Sigmoid colon (tissue), 7 donors: ENCODE data around the gene GSC2. TPM values are rescaled to one million over a fixed set of nuclear protein-coding genes. Genes with fewer than 3 reads are reported as not detected.

Source experiments
- DNase-seq: peaks from one replicate; pipeline ENCODE4 v3.0.0-alpha.2; 2019
- H3K27ac ChIP-seq, 4 donors: fragments of 200-600 bp; sonication (generic); one replicate each; pipeline ENCODE4 v1.5.1; 2016 to 2019; ENCODE audit warnings: mild to moderate bottlenecking in 1 of 4
- H3K27me3 ChIP-seq, 3 donors: fragments of 200-600 bp; sonication (generic); one replicate each; pipeline ENCODE4 v1.5.1; 2019; ENCODE audit warnings: mild to moderate bottlenecking in 1 of 3
- H3K36me3 ChIP-seq, 4 donors: fragments of 200-600 bp; sonication (generic); one replicate each; pipeline ENCODE4 v1.5.1; 2016 to 2019
- H3K4me1 ChIP-seq, 4 donors: fragments of 200-600 bp; sonication (generic); one replicate each; pipeline ENCODE4 v1.5.1; 2017 to 2019
- H3K4me3 ChIP-seq, 4 donors: fragments of 200-600 bp; sonication (generic); one replicate each; pipeline ENCODE4 v1.5.1; 2017 to 2019; ENCODE audit warnings: mild to moderate bottlenecking in 2 of 4, moderate library complexity in 1 of 4
- H3K9me3 ChIP-seq, 4 donors: fragments of 200-600 bp in 3 of 4; sonication (generic) in 3 of 4; one replicate each; pipeline versions ENCODE4 v1.5.1 to v1.6.1; 2013 to 2019
- EP300 ChIP-seq, 4 donors: sonication (generic); formaldehyde crosslinking; IDR thresholded peaks; one replicate each; pipeline ENCODE4 v1.6.1; 2017; ENCODE audit warnings: antibody characterized with exemption in 4 of 4
- POLR2A ChIP-seq, 2 donors: fragments of 450-650 bp; IDR thresholded peaks; one replicate each; pipeline ENCODE4 v1.6.1; 2016; ENCODE audit warnings: antibody characterized with exemption in 2 of 2, mild to moderate bottlenecking in 2 of 2, moderate library complexity in 2 of 2
- POLR2AphosphoS5 ChIP-seq, 4 donors: sonication (generic); formaldehyde crosslinking; IDR thresholded peaks; one replicate each; pipeline ENCODE4 v1.6.1; 2017; ENCODE audit warnings: antibody characterized with exemption in 4 of 4
- WGBS, 2 donors: extraction: QIAGEN DNeasy Blood & Tissue Kit; methylation state at CpG; one replicate each; pipeline ENCODE4 v1.1.7; 2013; 5-methylcytosine and 5-hydroxymethylcytosine counted together
- intact Hi-C: fragments of 100-400 bp; cut with DNase I; formaldehyde crosslinking; loops from one replicate; pipeline ENCODE4 v1.15.1; 2023
- polyA plus RNA-seq, 3 donors: library from polyadenylated mRNA; stranded (reverse); fragments of 200-250 nt; gene quantifications; one replicate each; pipeline ENCODE4 v1.2.3, GENCODE V29; 2013
- total RNA-seq, 4 donors: library from RNA; depleted of rRNA; stranded (reverse); fragments of >200 nt; gene quantifications; one replicate each; pipeline ENCODE4 v1.1.0, GENCODE V29; 2016
- TF ChIP-seq, protein P1 (sequence below), 4 experiments: fragments of 450-650 bp in 3 of 4; fragments of 200-600 bp in 1 of 4; IDR thresholded peaks; one replicate each; pipeline ENCODE4 v1.5.1; 2016 to 2019; ENCODE audit warnings: antibody characterized with exemption in 4 of 4, mild to moderate bottlenecking in 3 of 4, moderate library complexity in 2 of 4
- donor health status: healthy with polysubstance abuse.
- donor health status: Bipolar disorder and iron deficiency.
- donor health status: healthy.

The GSC2 gene
- total and polyA plus RNA-seq, 7 donors = not detected

DNA sequence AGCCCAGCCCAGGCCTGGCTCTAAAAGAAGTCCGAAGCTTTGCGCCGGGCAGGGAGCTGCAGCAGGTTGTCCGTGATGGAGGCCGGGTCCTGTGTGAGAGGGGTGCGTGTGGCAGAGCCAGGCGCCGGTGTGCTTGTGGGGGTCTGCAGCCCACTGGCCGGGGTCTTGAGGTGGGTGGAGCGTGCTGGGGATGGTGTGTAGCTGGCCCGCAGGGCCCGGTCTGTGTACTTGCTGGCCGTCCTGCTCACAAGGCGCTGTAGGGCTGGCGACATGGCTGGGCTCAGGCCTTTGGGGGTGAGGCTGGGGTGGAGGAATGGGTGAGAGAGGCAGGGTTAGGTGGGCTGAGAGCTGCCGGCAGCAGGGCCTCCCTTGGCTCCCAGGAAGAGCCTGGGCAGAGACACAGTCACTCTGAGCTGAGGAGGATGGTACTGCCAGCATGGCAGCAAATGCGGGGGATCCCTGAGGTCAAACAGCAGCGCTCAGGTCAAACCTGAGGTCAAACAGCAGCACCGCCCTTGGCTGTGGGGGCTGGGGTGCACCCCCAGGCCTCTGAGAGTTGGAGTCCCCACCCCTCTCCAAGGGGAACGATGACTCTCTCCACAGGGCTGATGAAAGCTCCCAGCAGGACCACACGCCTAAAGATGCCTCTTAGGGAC lies 15.8 kb downstream of the GSC2 start:
- H3K27ac ChIP-seq = no peak overlapping the region
- intact Hi-C loops = no loop called here
- H3K27me3 ChIP-seq = no peaks in the 10 kb centered on the region
- DNase-seq = no peak
- peaks cover 23 to 71% (median 48%) of the 10 kb centered on the region in 4 donors for H3K36me3 ChIP-seq
- TF ChIP-seq POLR2A (IDR thresholded peaks at IDR 0.05) = no peak
- no peak for TF ChIP-seq EP300 (IDR thresholded peaks at IDR 0.05)
- no peak for TF ChIP-seq POLR2AphosphoS5 (IDR thresholded peaks at IDR 0.05)
- TF ChIP-seq, protein P1, sequence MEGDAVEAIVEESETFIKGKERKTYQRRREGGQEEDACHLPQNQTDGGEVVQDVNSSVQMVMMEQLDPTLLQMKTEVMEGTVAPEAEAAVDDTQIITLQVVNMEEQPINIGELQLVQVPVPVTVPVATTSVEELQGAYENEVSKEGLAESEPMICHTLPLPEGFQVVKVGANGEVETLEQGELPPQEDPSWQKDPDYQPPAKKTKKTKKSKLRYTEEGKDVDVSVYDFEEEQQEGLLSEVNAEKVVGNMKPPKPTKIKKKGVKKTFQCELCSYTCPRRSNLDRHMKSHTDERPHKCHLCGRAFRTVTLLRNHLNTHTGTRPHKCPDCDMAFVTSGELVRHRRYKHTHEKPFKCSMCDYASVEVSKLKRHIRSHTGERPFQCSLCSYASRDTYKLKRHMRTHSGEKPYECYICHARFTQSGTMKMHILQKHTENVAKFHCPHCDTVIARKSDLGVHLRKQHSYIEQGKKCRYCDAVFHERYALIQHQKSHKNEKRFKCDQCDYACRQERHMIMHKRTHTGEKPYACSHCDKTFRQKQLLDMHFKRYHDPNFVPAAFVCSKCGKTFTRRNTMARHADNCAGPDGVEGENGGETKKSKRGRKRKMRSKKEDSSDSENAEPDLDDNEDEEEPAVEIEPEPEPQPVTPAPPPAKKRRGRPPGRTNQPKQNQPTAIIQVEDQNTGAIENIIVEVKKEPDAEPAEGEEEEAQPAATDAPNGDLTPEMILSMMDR (IDR thresholded peaks at IDR 0.05) = no peak
- H3K9me3 ChIP-seq = no peaks in the 10 kb centered on the region
- H3K4me3 ChIP-seq = no peak overlapping the region
- H3K4me1 ChIP-seq = no peaks in the 10 kb centered on the region
- 95 to 96% methylated on average over 21 of the region's 21 CpGs for WGBS, 2 donors

- no peaks in the 10 kb centered on the region for H3K9me3 ChIP-seq
- intact Hi-C loops = no loop called here
- no peak overlapping the region for H3K27ac ChIP-seq
- no peak for TF ChIP-seq POLR2A (IDR thresholded peaks at IDR 0.05)
- TF ChIP-seq POLR2AphosphoS5 (IDR thresholded peaks at IDR 0.05) = no peak
- TF ChIP-seq, protein P1 (IDR thresholded peaks at IDR 0.05) = no peak
- TF ChIP-seq EP300 (IDR thresholded peaks at IDR 0.05) = no peak
- 95 to 96% methylated on average over 13 of the region's 13 CpGs for WGBS, 2 donors
- no peak for DNase-seq
- no peak overlapping the region for H3K4me3 ChIP-seq
- H3K4me1 ChIP-seq = no peaks in the 10 kb centered on the region
- peaks cover 16 to 63% (median 41%) of the 10 kb centered on the region in 4 donors for H3K36me3 ChIP-seq
- H3K27me3 ChIP-seq = no peaks in the 10 kb centered on the region
These were observed 16.5 kb downstream of the GSC2 start for GRCh38 chr22:19133561-19133960.

- peaks cover 10 to 56% (median 38%) of the 10 kb centered on the region in 4 donors for H3K36me3 ChIP-seq
- H3K27ac ChIP-seq = no peak overlapping the region
- TF ChIP-seq, protein P1 (IDR thresholded peaks at IDR 0.05) = no peak
- TF ChIP-seq EP300 (IDR thresholded peaks at IDR 0.05) (no peak), POLR2A (IDR thresholded peaks at IDR 0.05) (no peak), POLR2AphosphoS5 (IDR thresholded peaks at IDR 0.05) (no peak)
- no peak for DNase-seq
- H3K4me3 ChIP-seq = no peak overlapping the region
- 90 to 92% methylated on average over 9 of the region's 9 CpGs for WGBS, 2 donors
- no peaks in the 10 kb centered on the region for H3K27me3 ChIP-seq
- no peaks in the 10 kb centered on the region for H3K4me1 ChIP-seq
- intact Hi-C loops = no loop called here
- H3K9me3 ChIP-seq = no peaks in the 10 kb centered on the region
These were observed 17.2 kb downstream of the GSC2 start for GRCh38 chr22:19132693-19133400.

DNA sequence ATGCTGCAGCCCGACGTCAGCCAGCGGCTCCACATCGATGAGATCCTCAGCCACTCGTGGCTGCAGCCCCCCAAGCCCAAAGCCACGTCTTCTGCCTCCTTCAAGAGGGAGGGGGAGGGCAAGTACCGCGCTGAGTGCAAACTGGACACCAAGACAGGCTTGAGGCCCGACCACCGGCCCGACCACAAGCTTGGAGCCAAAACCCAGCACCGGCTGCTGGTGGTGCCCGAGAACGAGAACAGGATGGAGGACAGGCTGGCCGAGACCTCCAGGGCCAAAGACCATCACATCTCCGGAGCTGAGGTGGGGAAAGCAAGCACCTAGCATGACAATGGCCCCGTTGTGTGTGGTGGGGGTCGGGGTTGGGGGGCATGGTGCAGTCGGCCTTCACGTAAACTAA lies 17.9 kb downstream of the GSC2 start:
- no peak for TF ChIP-seq POLR2AphosphoS5 (IDR thresholded peaks at IDR 0.05)
- TF ChIP-seq EP300 (IDR thresholded peaks at IDR 0.05) = no peak
- TF ChIP-seq, protein P1 (IDR thresholded peaks at IDR 0.05) = no peak
- TF ChIP-seq POLR2A (IDR thresholded peaks at IDR 0.05) = no peak
- H3K4me3 ChIP-seq = no peak overlapping the region
- intact Hi-C loops = no loop called here
- no peak for DNase-seq
- no peak overlapping the region for H3K27ac ChIP-seq
- 95 to 96% methylated on average over 20 of the region's 20 CpGs for WGBS, 2 donors
- H3K4me1 ChIP-seq = no peaks in the 10 kb centered on the region
- H3K27me3 ChIP-seq = no peaks in the 10 kb centered on the region
- H3K9me3 ChIP-seq = no peaks in the 10 kb centered on the region
- peaks cover 10 to 49% (median 34%) of the 10 kb centered on the region in 4 donors for H3K36me3 ChIP-seq
